NCI-H345 (cell line): Measurements from ENCODE around the gene ASIC2.

Source experiments
- DNase-seq: peaks from one replicate; lab custom pipeline; 2025; lab: John Stamatoyannopoulos, UW

ASIC2 gene

DNA sequence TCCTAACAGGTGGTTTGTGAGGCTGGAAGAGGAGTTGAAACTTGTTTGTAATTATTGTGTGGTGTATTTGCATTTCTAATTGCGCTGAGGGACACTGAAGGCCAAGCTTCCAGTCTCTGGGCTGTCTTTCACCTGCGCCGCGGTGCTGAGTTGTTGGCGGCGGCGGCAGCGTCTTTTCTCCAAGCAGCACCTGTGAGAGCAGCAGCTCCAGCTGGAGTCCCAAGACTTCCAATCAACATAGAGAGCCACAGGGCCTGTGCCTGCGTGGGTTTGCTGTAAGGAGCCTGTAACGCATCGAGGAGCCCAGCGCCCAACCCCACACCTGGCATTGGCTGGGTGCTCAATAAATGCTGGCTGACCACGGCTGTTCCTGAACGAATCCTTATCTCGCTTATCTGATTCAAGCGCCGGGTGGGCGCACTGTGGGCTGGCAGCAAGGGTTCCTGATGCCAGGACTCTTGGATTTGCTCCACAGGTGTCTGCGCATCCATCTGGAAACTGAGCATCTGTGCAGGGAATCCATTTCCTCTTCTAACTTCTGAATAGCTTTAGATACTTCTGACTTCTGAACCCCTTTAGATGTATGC lies 138.1 kb downstream of the ASIC2 start:
- no peak for DNase-seq

DNA sequence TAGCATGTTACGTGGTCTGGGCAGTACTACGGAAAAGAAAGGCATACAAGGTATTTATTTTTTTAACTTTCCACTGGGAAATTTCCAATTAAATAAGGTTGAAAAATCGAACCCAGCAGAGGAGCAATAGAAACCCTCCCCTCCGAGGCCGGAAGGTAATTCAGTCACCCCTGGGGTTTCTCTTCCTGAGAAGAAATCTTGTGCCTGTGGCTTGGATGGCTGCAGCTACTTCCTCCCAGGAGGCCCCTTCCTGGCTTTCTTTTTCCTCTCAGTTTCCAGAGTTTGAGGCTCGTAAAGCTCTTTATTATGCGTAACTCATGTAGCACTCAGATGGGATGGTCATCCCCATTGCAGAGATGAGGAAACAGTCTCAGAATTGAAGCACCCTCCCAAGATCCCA lies 140.3 kb downstream of the ASIC2 start:
- no peak for DNase-seq

DNA sequence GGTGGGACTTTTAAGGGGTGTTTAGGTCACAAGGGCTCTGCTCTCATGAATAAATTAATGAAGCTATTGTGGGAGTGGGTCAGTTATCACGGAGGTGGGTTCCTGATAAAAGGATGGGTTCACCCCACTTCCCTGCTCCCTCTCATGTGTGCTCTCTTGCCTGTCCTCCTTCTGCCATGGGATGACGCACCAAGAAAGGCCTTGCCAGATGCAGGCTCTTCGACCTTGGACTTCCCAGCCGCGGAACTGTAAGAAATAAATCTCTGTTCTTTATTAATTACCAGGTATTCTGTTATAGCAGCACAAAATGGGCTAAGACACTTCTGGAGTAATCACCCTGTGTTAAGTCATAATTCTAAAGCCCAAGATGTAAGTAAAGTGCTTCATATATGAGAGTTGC lies 141.5 kb downstream of the ASIC2 start:
- DNase-seq: no peak

DNA sequence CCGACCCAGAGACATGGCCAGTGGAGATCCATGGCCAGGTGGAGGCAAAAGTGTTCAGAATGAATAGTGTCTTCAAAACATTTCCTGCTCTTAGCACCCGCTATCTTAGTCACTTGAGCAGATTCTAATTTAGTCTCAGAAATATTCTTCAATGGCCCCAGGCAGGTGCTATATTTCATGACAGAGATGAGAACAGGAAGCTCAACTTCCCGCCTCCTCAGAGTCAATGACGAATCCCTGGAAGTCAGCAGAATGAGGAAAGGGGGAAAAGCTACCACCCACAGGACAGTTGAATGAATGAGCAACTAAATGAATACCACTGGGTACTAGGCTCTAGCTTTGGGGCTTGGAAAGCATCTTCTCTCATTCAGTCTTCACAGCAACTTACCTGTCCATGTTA lies 147.2 kb downstream of the ASIC2 start:
- no peak for DNase-seq

DNA sequence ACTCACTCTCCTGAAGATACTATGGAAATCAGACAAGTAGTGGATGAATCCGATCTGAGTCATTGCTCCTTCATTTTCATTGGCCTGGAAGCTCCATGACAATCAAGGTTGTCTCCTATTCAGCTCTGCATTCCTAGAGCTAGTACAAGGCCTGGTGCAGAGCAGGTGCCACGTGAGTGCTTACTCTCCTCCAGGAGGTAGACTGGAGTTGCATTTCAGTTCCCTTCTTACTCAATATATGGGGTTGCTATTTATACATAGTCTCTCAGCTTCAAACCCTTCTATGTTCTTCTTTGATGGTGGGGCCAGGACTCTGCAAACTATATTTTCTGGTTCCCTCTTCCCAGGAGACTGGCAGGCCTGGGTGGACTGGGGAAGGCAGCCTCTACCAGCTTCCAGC lies 148.3 kb downstream of the ASIC2 start:
- DNase-seq: no peak

DNA sequence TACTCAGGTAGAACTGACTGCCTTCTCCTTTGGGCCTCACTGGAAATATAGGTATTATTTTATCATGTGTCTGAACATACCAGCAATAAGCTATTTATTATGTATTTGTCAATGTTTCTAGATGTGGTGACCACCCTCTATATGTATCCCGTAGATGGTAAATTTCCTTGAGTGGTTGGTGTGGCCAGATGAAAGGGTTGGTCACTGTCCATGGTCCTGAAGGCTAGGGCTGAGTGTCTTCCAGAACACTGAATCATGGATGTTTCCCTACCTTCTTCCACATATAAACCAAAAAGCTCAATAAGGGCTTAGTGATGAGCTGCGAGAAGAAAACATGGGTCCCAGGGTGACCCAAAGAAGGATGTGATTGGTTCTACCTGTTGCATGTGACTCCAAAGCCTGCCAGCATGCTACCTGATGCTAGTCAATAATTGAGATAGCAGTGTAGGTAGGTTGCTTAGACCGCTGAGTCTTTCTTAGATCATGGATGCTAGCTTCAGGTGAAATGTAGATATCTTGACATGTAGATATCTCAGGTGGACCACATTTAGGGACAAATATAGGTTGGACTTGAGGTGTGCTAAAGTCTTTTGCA lies 150.3 kb downstream of the ASIC2 start:
- DNase-seq: no peak

DNA sequence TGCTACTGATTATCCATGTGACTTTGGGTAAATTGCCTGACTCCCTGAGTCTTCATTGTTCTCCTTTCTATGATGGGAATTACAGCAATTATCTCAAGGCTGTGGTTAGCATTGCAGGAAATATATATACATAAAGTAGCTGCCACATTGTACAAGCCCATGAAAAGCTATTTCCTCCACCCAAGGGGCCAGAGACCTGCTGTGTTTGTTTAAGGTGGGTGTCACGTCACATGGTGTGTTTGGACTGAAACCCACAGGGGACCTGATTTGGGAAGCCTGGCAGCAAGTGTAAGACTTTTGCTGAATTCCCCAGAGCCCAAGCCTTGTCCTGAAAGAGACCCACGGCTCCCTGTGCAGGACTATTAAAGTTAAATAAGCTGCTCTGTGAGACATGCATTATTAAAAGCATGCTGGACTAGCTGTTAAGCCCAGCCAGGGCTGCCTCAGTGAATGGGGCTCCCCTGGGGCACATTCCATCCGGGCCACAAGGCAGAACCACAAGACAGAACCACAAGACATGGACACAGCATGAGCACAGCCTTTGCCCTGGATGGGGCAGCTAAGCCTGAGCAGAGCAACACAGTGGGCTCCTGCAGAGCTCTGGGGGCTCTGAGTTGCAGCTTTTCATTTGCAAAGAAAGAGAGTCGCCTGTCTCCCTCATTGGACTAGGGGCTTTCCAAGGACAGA lies 152.5 kb downstream of the ASIC2 start:
- DNase-seq: peak; percentile 70

DNA sequence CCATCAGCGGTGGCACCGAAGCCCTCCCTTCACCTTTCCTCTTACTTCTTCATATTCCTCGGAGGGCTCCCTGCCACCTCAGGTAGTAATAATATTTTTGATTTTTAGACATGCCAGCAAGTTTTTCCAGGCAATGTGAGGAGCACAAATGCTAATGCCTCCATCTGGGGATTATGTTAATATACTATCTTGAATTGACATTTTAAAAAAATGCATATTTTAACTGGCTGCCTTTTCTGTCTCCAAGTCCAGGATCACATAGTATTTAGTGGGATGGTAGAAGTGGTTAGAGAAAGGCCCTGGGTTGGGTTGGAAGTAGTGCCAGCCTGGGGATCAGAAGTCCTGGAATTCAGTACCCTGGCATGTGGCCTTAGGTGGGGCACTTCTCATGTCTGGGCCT lies 154.5 kb downstream of the ASIC2 start:
- DNase-seq: no peak

DNA sequence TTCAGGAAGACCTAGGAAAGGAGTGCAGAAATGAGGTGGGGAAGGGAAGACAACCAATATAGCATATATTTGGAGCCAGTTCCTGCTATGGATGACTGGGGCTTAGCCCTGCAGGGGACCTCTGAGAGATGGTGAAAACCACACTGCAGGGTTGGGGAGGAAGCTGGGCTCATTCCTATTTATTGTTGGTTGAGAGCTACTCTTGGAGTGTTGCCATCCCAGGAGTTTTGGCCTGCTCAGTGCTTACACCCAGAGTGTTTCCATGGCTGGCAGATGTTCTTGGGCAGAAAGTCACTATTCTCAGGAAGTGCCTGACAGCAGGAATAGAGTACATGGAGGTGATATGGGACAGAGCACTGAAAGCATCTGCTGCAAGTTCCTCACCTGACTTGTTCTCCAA lies 155.7 kb downstream of the ASIC2 start:
- peak; percentile 96 for DNase-seq

DNA sequence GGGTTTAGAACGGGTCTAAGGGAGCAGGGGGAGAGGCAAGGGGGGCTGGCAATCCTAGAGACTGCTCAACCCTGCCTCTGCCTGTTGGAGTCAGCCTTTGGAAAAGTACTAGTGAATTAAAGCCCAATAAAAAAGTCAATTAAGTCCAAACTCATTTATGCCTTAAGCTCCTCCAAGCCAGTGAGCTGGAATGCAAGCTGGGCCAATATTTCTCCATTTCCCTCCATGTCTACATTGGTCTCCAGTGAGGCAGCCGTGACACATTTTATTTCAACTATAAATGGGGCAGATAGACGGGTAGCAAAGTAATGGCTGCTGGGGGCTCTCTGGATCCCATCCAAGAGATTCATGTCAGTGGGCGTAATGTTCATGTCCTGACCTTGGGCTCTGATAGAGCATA lies 157.4 kb downstream of the ASIC2 start:
- DNase-seq: no peak

DNA sequence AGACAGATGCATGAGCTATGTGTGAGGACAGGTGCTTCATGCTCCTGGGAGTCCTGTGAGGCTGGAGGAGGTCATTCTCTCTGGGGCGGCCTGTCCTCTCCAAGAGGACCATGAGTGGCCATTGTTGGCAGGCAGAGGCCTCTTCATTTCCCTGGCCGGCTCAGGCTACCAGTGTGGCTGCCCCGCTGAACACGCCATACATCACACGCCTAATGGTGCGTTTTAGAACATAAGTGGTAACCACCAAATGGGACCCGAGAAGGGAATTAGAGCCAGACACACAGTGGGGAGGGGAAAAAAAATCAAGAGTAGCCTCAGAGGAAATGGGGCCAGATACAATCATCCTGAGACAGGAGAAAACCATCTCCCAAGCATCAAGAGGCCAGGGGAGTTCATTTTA lies 161.5 kb downstream of the ASIC2 start:
- peak; percentile 94 for DNase-seq

DNA sequence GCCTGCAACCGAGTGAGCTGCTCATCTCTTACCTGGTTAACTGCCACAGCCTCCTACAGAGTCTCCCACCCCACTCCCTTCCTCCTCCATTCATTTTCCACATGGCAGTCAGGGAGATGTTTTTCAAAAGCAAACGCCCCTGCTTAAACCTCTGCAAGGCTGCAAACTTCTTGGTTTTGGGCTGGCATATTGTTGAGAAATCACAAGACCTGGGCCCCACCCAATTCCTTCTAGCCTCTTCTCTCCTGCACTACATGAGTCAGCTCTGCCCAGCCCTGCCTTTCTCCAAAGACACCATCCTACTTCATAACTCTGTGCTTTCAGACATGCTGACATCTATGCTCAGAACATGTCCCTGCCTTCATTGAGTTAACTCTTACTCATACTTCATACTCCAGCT lies 165.4 kb downstream of the ASIC2 start:
- DNase-seq: no peak

DNA sequence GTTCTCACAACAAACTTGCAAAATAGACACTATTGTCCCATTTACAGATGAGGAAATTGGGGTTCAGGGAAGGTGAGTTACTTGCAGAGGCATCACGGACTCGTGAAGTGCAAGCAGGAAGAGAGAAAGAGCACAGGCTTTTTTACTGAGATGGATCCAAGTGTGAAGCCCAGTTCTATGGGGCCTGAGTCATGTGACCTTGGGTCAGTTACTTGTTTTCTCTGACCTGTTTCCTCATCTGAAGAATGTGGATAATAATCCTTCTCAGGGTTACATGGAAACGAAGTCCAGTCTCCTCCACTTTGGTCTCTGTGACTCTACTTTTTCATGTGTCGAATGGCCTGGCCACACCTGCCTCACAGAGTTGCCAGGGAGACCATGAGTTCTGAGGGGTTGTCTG lies 167.0 kb downstream of the ASIC2 start:
- no peak for DNase-seq

DNA sequence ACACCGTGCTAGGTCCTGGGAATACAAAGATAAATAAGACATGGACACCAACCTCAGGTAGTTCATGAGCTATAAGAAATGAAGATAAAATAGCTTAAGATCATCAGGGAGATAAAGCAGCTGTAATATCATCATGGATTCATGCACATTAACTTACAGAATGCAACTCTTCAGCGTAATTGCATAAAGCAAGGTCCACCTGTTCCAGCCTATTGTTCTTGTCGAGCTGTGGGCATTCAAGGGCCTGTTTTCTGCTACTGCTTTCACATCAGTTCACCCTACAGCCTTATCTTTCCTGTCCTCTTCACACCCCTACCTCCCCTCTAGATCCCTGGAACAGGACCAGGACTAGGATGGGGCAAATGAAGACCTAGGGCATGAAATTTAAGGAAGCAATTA lies 167.5 kb downstream of the ASIC2 start:
- peak; percentile 26 for DNase-seq

DNA sequence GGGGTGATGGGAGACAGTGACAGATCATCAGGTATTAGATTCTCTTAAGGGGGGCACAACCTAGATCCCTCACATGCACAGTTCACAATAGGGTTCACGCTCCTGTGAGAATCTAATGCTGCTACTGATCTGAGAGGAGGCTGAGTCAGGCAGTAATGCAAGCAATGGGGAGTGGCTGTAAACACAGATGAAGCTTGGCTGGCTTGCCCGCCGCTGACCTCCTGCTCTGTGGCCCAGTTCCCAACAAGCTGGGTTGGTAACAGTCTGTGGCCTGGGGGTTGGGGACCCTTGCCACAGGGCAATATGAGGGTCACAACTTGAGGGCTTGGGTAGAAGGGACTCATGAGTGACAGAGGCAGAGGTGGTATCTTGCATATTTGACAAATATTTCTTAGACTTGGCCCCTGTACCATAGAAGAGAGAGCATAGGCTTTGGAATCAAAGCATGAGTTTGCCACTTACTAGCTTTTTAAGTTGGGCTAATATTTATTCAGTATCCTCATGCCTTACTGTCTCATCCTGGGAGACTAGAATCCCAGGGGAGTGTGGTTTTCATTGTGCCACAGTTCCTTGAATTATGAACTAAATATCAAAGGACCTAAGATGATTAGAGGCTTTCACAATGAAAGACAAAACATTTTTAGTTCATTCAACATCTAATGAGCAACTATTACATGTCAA lies 168.1 kb downstream of the ASIC2 start:
- peak; percentile 28 for DNase-seq

DNA sequence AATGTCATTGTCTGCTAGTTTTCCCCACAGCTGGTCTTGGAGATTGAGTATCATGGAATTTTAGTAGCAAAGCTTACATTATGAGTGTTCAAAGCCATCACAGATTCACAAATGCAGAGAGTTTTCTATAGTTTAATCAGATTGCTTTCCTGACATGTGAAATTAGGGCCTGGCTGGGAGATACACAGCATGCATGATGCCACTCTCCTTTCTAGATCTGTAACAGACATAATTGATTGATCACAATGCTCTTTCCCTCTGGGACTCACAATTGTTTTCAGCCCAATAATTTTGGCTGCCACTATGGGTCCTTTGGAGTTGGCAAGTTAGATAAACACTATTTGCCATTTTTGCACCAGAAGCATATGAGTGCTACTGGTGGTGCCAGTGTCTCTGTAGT lies 168.9 kb downstream of the ASIC2 start:
- no peak for DNase-seq

DNA sequence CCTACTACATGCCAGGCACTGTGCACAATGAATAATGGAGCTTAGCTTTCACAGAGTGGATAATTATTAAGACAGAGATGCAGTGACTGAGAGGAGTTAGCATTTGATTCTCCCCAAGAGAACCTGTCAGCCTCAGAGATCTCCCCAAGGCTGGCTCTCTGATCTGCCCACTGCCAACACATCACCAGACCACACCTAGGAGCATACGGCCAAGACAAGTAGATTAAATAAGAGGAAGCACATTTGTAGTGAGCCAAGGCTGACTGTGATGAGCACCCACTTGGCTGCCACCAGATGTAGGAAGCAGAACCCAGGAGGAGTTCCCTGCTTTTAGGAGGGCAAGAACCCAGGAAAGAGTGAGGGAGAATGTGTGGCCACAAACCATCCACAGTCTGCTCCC lies 171.3 kb downstream of the ASIC2 start:
- no peak for DNase-seq

DNA sequence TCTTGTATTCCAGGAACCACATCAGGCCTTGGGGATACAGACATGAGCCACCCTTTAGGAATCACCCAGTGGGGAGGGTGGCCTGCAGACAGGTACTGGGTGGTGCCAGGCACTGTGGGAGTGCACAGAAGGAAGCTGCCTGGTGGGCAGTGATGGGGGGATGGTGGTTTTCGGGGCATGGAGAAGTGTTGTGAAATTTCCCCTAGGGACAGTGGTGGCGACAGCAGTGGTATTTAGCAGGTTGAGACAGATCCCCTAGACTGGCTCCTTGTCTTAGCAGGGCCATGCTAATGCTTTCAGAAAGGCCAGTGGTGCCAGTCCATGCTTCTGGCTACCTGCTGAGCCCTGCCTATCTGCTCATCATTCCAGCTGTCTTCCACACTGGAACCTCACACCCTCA lies 171.8 kb downstream of the ASIC2 start:
- DNase-seq: no peak

DNA sequence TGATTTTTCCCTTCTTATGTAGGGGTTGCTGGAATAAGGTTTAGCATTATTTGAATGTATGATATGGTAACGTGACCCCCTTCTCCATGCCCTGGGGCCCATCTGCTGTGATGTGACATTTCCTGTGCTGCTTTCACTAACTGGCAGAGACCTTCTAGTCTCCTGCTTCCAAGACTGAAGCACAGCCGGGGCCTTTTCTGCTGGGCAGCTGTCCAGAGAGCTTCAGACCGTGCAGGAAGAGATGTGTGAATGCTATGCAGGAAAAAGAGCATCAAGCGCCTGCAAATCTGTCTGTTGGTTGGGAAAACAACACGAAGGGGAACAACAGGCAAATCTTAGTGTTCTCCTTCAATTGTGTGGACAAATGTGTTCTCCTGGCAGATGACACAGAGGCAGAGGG lies 173.0 kb downstream of the ASIC2 start:
- DNase-seq: no peak

DNA sequence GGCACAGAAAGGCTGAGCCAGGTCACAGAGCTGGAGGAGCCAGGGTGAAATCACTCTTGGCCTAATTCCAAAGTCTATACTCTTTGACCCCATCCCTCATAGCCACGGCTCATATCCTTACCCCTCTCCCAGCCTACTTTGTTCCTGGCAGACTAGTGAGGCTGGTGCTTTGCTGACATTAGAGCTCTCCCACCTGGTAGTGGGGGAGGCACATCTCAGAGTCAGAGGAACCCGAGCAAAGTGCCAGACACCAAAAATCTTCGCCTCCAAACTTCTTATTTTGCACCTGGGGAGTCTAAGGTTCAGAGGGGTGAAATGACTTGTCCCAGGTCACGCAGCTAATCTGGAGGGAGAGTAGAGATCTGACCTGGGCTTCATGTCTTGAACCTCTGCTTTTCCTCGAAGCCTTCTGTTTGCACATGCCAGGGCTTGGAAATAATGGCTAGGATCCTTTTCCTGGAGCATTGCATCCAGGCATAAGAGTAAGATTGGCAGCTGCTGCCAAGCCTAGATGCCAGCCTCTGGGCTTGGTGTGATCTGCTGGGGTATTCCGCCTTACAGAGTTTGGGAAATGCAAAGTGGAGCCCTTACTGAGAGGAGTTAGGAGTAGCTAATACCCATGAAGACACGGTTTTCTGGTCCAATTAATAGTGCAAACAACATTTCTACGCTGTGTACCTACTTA lies 174.6 kb downstream of the ASIC2 start:
- DNase-seq: no peak

DNA sequence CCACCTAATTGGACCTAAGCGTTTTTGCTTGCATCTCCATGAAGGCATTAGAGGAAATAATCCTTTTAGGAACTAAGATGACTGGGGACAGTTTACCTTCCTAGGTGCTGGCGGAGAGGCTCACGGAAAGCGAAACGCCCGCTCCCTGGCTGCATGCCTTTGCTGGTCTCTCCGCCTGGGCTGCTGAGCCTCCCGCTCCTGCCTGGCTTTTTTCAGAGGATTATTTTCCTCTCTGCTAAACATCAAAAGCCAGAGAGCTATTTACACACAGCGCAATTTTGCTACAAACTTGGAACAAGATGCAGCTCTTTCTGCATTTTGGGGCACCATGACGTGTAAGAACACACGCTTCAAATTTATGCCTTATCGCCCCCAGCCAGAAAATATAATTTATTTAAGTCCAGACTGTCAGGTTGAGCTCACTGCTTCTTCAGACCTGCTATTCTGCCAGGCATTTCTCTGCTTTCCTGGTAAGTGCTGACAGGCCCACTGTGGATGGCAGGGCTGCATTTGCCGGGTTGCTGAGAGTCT lies 177.0 kb downstream of the ASIC2 start:
- no peak for DNase-seq

DNA sequence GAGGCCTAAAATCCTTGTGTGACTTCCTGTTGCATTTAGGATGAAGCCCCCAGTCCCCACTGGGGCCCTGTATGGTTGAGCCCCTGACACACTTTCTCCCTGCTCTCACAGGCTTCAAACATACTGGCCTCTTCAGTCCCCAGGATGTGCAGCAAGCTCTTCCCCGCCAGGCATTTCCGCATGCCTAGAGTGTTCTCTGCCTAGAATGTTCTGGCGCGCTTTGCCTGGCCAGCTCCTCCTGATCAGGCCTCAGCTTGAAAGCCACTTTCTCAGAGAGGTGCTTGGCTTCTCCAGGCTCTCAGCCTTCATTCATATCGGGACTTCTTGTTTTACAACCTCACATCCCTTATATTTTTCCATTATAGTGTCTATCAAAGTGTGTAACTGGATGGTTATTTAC lies 177.7 kb downstream of the ASIC2 start:
- DNase-seq: no peak

DNA sequence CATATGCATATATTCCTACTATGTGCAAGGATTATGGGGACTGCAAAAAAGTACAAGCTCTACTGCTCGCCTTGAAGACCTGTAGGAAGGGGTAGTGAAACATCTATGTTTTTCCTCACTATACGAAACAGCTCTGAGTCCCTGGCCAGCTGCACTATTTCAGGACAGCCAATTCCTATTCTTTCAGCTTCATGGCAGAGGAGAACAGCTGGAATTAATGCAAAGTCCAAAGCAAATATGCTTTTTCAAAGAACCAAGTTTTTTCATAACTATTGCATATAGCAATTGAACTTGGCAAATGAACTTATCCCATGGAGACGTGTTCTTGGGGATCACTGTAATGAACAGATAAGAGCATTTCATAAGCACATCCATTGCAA lies 179.1 kb downstream of the ASIC2 start:
- no peak for DNase-seq
